HK-2 (cell line): ENCODE data around the gene CTU2.

Experiments used
- DNase-seq: peaks from one replicate; pipeline ENCODE4 v3.0.0-alpha.2; 2018; ENCODE audit not compliant: unreplicated experiment

CTU2 gene

GRCh38 chr16:88761143-88761534 lies 54.8 kb downstream of the CTU2 start:
- no peak for DNase-seq

DNA sequence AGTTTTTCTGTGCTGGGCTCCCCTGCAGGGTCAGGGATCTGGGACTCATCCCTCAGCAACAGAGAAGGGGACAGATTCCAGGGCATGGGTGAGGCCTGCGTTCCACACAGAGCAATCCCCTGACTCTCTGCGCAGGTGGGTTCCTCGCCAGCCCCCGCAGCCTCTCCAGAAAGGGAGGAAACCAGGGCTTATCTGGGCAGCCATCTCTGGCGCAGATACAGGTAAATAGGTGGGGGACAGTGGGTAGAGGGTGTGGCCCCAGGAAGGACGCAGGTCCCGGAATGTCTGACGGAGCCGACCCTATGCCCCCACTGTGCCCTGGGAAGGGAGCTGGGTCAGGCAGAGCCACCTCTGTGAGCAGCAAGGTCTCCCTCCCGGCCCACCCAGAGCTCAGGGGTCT lies 55.5 kb downstream of the CTU2 start:
- DNase-seq, result no peak

GRCh38 chr16:88762258-88762870 lies 56.1 kb downstream of the CTU2 start:
- no peak for DNase-seq

DNA sequence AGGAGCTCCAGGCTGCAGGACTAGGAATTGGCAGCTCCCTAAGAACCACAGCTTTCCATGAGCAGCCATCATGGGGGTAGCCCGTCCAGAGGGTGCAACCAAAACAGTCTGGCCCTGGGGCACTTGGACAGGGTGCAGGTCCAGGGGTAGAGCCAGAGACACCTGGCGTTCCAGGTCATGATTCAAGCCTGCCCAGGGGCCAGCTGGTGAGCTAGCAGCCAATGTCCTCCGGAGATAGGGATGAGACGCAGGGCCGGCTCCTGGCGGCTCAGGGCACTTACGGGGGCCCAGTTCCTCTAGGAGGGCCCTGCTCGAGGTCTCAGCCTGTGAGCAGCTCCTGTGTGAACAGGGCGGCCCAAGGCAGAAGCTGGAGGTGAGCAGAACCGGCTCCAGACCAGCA lies 56.6 kb downstream of the CTU2 start:
- no peak for DNase-seq

- no peak for DNase-seq
Measured at GRCh38 chr16:88763502-88764053, 57.3 kb downstream of the CTU2 start.

GRCh38 chr16:88764080-88764479 lies 57.8 kb downstream of the CTU2 start:
- DNase-seq, result no peak

DNA sequence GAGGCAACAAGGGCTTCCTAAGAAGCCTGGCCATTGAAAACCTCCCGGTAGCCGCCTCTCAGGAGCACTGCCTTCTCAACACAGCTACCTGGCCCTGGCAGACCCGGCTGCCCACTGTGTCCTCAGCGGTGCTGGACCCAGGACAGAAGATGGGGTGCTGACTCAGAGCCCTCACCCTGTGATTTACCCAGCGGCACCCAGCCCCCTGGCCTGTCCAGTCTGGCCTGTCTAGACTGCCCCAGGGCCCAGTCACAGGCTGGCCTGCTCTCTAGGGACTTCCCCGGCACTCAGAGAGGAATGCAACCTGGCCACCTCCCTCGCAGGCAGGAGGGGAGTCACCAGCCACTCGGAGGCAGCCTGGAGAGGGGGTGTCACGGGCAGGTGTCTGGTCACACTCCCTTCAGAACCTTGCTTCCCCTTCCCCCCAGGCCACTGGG lies 58.6 kb downstream of the CTU2 start:
- DNase-seq, result peak; percentile 87
